ENCODE data around the gene MCRIP2. TPM values are rescaled to one million over a fixed set of nuclear protein-coding genes. Genes with fewer than 3 reads are reported as not detected.

The MCRIP2 gene
- polyA plus RNA-seq, 2 of the 4 experiments (the other 2 are of a cell fraction), result 10.7 to 21.3 TPM

GRCh38 chr16:692356-693108, 50.9 kb downstream of the MCRIP2 start (continued):
- TF ChIP-seq NPAS2 (CRISPR knock-in tag; IDR thresholded peaks at IDR 0.05; ENCODE audit: borderline replicate concordance) (no peak), POLR2A (IDR thresholded peaks at IDR 0.05; ENCODE audit: low read length) (no peak), TFCP2L1 (CRISPR knock-in tag; IDR thresholded peaks at IDR 0.05) (no peak)

- TF ChIP-seq HDAC2 (IDR thresholded peaks at IDR 0.05), result no peak
- TF ChIP-seq HEYL (CRISPR knock-in tag; IDR thresholded peaks at IDR 0.05), result no peak
- TF ChIP-seq EHMT2 (IDR thresholded peaks at IDR 0.05; ENCODE audit: low read depth), result no peak
- no peak for FAIRE-seq
- no peak for DNase-seq (ENCODE audit: low read depth in 1 of 2, low spot score in 1 of 2)
- 89% methylated on average over 12 of the region's 22 CpGs for WGBS (ENCODE audit: missing lambda C conversion rate)
- Histone ChIP-seq H3K4me2 (no peak overlapping the region), H3K27ac (no peak overlapping the region), H3K4me3 (no peak overlapping the region), H3K4me1 (peaks cover 25% of the 10 kb centered on the region; the same call in 2 of the 3 replicates), H3K9me3 (no peaks in the 10 kb centered on the region)
- ChIA-PET CTCF (interaction anchor here (2.2 to 2.3 kb wide), 2 partner anchors 18 to 22 kb away, joined by 5 to 13 read pairs; no protein-coding TSS in a partner anchor), POLR2A (no interaction called here)
- no peak for ATAC-seq
These were observed 51.7 kb downstream of the MCRIP2 start for GRCh38 chr16:693364-693763.

DNA sequence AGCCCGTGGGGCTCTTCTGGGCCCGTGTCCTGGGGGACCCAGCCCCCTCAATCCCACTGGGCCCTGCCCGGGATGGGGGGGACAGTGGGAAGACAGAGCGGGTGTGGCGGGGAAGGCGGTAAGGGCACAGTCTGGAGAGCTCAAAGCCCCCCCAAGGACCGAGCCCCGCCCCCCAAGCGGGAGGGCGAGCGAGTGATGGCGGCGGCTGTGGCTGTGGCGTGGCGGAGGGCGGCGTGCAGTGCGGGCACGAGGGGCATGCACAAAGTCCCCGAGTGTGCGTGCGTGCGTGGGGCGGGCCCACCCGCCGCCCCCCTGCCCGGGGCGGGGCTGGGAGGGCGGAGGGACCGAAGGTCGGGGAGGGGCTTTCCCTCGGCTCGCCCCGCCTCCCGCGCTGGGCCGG, 52.1 kb downstream of the MCRIP2 start:
- ChIA-PET CTCF (interaction anchor here (1.8 to 2.3 kb wide), 3 partner anchors 17 to 22 kb away, joined by 5 to 13 read pairs (median 5); no protein-coding TSS in a partner anchor), POLR2A (no interaction called here)
- no peak for ATAC-seq
- Histone ChIP-seq H3K4me3 (no peak overlapping the region), H3K27ac (no peak overlapping the region), H3K9me3 (no peaks in the 10 kb centered on the region), H3K4me1 (peaks cover 25% of the 10 kb centered on the region; the same call in 2 of the 3 replicates), H3K4me2 (peak overlapping the region; percentile 91)
- TF ChIP-seq CEBPB (IDR thresholded peaks at IDR 0.05) (no peak), JUN (IDR thresholded peaks at IDR 0.05) (no peak), CTCF (IDR thresholded peaks at IDR 0.05) (no peak), KDM5A (IDR thresholded peaks at IDR 0.05) (no peak), REST (IDR thresholded peaks at IDR 0.05) (no peak), ZNF302 (CRISPR knock-in tag; IDR thresholded peaks at IDR 0.05) (no peak), NFE2L2 (conservative IDR thresholded peaks at IDR 0.05; ENCODE audit: low read length) (no peak), RARB (CRISPR knock-in tag; IDR thresholded peaks at IDR 0.05) (no peak)
- TF ChIP-seq, protein P1, sequence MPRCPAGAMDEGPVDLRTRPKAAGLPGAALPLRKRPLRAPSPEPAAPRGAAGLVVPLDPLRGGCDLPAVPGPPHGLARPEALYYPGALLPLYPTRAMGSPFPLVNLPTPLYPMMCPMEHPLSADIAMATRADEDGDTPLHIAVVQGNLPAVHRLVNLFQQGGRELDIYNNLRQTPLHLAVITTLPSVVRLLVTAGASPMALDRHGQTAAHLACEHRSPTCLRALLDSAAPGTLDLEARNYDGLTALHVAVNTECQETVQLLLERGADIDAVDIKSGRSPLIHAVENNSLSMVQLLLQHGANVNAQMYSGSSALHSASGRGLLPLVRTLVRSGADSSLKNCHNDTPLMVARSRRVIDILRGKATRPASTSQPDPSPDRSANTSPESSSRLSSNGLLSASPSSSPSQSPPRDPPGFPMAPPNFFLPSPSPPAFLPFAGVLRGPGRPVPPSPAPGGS (IDR thresholded peaks at IDR 0.05), result no peak
- TF ChIP-seq, protein P2, sequence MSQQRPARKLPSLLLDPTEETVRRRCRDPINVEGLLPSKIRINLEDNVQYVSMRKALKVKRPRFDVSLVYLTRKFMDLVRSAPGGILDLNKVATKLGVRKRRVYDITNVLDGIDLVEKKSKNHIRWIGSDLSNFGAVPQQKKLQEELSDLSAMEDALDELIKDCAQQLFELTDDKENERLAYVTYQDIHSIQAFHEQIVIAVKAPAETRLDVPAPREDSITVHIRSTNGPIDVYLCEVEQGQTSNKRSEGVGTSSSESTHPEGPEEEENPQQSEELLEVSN (IDR thresholded peaks at IDR 0.05; ENCODE audit: borderline replicate concordance, low read depth), result no peak
- FAIRE-seq, result no peak
- DNase-seq (ENCODE audit: low read depth in 1 of 2, low spot score in 1 of 2), result no peak
- WGBS (ENCODE audit: missing lambda C conversion rate), result 88% methylated on average over 17 of the region's 37 CpGs
